ENCODE data around the gene ZNF488. TPM values are rescaled to one million over a fixed set of nuclear protein-coding genes. Genes with fewer than 3 reads are reported as not detected.

Gene ZNF488
- total RNA-seq, 4 donors from 2014 or later: 0.12 to 0.47 TPM; not detected in 2

- H3K27ac ChIP-seq: peak overlapping the region in 1 of 4 donors; percentile 44
These were observed 19.6 kb upstream of the ZNF488 start for GRCh38 chr10:47403446-47404318.

GRCh38 chr10:47402641-47403301 is 18.7 kb upstream of the ZNF488 start:
- 32 to 50% methylated on average over 4 of the region's 4 CpGs for WGBS, 2 donors (ENCODE audit: low coverage in 1 of 2)
- Histone ChIP-seq H3K36me3 (no peaks in the 10 kb centered on the region), H3K9me3 (peaks cover 0 to 5% (median 0%) of the 10 kb centered on the region in 3 donors), H3K4me1 (peaks cover 0 to 21% (median 13%) of the 10 kb centered on the region in 3 donors), H3K4me3 (no peak overlapping the region), H3K27ac (peak overlapping the region in 2 of 4 donors; percentile 1 to 43), H3K27me3 (no peaks in the 10 kb centered on the region)
- TF ChIP-seq EP300 (IDR thresholded peaks at IDR 0.05): no peak
- TF ChIP-seq CTCF (IDR thresholded peaks at IDR 0.05): no peak
- TF ChIP-seq POLR2AphosphoS5 (IDR thresholded peaks at IDR 0.05): peak; percentile 39
- TF ChIP-seq POLR2A (IDR thresholded peaks at IDR 0.05): no peak
- peak; percentile 89 for ATAC-seq

More at GRCh38 chr10:47403446-47404318, 19.6 kb upstream of the ZNF488 start:
- Histone ChIP-seq H3K27me3 (no peaks in the 10 kb centered on the region), H3K9me3 (peaks cover 0 to under 1% (median 0%) of the 10 kb centered on the region in 3 donors), H3K4me3 (no peak overlapping the region), H3K4me1 (peaks cover 0 to 21% (median 13%) of the 10 kb centered on the region in 3 donors), H3K36me3 (no peaks in the 10 kb centered on the region)
- no CpG with 5 or more reads among the region's 6 CpGs for WGBS, 2 donors (ENCODE audit: low coverage in 1 of 2)
- TF ChIP-seq EP300 (IDR thresholded peaks at IDR 0.05) (no peak), POLR2AphosphoS5 (IDR thresholded peaks at IDR 0.05) (no peak), CTCF (IDR thresholded peaks at IDR 0.05) (no peak), POLR2A (IDR thresholded peaks at IDR 0.05) (no peak)
- ATAC-seq: no peak

DNA sequence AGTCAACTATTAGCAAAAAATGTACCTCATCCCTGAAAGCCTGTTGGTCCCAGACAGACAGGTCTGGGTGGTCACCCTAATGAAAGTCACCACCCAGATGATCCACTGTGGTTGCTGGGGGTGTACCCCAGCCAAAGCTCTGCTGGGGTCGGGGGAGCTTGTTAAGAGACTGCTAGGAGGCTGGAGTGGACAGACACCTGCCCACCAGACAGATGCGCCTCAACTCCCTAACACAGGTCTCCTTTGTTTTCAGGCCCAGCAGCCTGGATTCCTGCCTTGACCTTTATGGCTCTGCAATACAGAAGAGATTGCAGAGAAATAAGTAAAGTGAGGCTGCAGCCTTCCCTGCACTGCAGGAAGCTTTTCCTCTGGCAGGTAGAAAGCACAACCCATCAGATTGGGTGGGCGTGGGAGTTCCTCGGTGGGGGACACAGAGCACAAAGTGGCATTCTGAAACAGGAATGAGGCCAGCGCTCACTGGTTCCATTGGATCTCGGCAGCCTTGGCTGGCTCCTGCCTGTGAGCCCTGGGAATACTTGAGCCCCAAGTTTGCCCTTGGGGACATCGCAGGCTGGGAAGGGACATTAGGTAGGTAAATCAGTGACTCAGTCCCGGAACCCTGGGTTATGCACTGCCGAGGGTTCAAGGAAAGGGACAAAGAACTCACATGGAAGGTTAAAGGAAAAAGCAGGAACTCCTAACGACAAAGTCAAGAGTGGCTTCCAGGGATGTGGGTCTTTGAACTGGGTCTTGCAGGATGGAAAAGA is 18.0 kb upstream of the ZNF488 start:
- no peak for ATAC-seq
- peaks cover 0 to 5% (median 0%) of the 10 kb centered on the region in 3 donors for H3K9me3 ChIP-seq
- WGBS, 2 donors (ENCODE audit: low coverage in 1 of 2): 96% methylated on average over 3 to 6 of the region's 10 CpGs

DNA sequence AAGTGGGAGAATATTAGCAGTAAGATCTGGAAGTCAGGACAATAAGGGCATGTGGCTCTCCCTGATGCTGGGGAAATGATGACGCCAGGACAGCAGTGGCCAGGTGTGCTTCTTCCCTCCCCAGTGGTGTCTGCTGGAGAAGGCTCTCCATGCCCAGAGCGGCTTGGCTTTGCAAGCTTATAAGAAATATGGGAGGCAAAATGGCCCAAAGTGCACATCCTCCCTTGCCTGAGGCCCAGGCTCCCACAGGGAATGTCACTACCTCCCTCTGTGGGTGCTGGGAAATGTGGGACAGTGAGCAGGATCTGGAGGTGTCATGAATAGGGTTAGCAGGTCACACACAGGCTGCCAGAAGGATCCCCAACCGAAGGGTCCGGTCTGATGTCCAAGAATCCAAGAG is 17.1 kb upstream of the ZNF488 start:
- H3K4me1 ChIP-seq: peaks cover 0 to 21% (median 13%) of the 10 kb centered on the region in 3 donors
- no peak for TF ChIP-seq POLR2AphosphoS5 (IDR thresholded peaks at IDR 0.05)
- no peak for TF ChIP-seq CTCF (IDR thresholded peaks at IDR 0.05)
- no peak for TF ChIP-seq EP300 (IDR thresholded peaks at IDR 0.05)
- TF ChIP-seq POLR2A (IDR thresholded peaks at IDR 0.05): no peak
- no peak overlapping the region for H3K4me3 ChIP-seq
- ATAC-seq: no peak
- H3K36me3 ChIP-seq: no peaks in the 10 kb centered on the region
- H3K9me3 ChIP-seq: peaks cover 0 to 5% (median 0%) of the 10 kb centered on the region in 3 donors
- H3K27ac ChIP-seq: no peak overlapping the region
- WGBS, 2 donors (ENCODE audit: low coverage in 1 of 2): no CpG with 5 or more reads among the region's 4 CpGs
- H3K27me3 ChIP-seq: no peaks in the 10 kb centered on the region

More for the DNA sequence above, 18.0 kb upstream of the ZNF488 start:
- TF ChIP-seq CTCF (IDR thresholded peaks at IDR 0.05) (no peak), POLR2A (IDR thresholded peaks at IDR 0.05) (no peak), POLR2AphosphoS5 (IDR thresholded peaks at IDR 0.05) (no peak), EP300 (IDR thresholded peaks at IDR 0.05) (no peak)
- Histone ChIP-seq H3K4me1 (peaks cover 0 to 21% (median 13%) of the 10 kb centered on the region in 3 donors), H3K36me3 (no peaks in the 10 kb centered on the region), H3K4me3 (no peak overlapping the region), H3K27me3 (no peaks in the 10 kb centered on the region), H3K27ac (peak overlapping the region in 1 of 4 donors; percentile 1)

All from gastroesophageal sphincter (tissue), 4 donors.